ENCODE results near the gene PRPF19.

Gene PRPF19

GRCh38 chr11:60915248-60915914 lies 9.0 kb upstream of the PRPF19 start:
- CTCF ChIA-PET: interaction anchor here (0.8 to 2.3 kb wide), 16 partner anchors 8 to 214 kb away, joined by 3 to 13 read pairs (median 4); partner anchors contain the start of gene PRPF19
- 8% methylated on average over 14 of the region's 17 CpGs for WGBS (ENCODE audit: insufficient coverage)

GRCh38 chr11:60914633-60915247 lies 8.4 kb upstream of the PRPF19 start:
- ChIA-PET POLR2A (interaction anchor here (1.1 kb wide), 1 partner anchor 9 kb away, joined by 3 read pairs; the partner anchor contains the start of gene TMEM132A), CTCF (interaction anchor here (0.8 to 2.3 kb wide), 9 partner anchors 8 to 215 kb away, joined by 3 to 13 read pairs (median 3); partner anchors contain the start of gene PRPF19)
- peak overlapping the region; percentile 50 to 98 (median 92) for H3K4me3 ChIP-seq (ENCODE audit: control insufficient read depth in 1 of 7, extremely low read depth in 1 of 7, insufficient read depth in 4 of 7, low read depth in 2 of 7, low read length in 6 of 7)
- peak overlapping the region in 1 of 2 experiments; percentile 92 for H3K27ac ChIP-seq (ENCODE audit: insufficient read depth in 1 of 2, low read depth in 1 of 2, low read length in 2 of 2, poor library complexity in 1 of 2, severe bottlenecking in 2 of 2)
- H3K4me1 ChIP-seq (ENCODE audit: control extremely low read depth in 1 of 4, control insufficient read depth in 4 of 4, insufficient read depth in 4 of 4, low read length in 3 of 4): peaks cover 23 to 53% (median 46%) of the 10 kb centered on the region in 4 experiments
- peaks cover 2 to 13% (median 10%) of the 10 kb centered on the region in 4 experiments for H3K36me3 ChIP-seq (ENCODE audit: control insufficient read depth in 4 of 4, insufficient read depth in 4 of 4, low read length in 3 of 4)
- H3K9me3 ChIP-seq (ENCODE audit: control extremely low read depth in 1 of 5, control insufficient read depth in 4 of 5, insufficient read depth in 2 of 5, low read depth in 1 of 5, low read length in 4 of 5): no peaks in the 10 kb centered on the region
- WGBS (ENCODE audit: insufficient coverage): under 1% methylated on average over 19 of the region's 31 CpGs
- H3K27me3 ChIP-seq (replicated peaks in 2 of 5; ENCODE audit: control insufficient read depth in 4 of 5, insufficient read depth in 5 of 5, low read length in 4 of 5): no peaks in the 10 kb centered on the region
- peak in 1 of 3 donors; percentile 44 for DNase-seq

More at GRCh38 chr11:60915248-60915914, 9.0 kb upstream of the PRPF19 start:
- Histone ChIP-seq H3K36me3 (ENCODE audit: control insufficient read depth in 4 of 4, insufficient read depth in 4 of 4, low read length in 3 of 4) (peaks cover 5 to 19% (median 16%) of the 10 kb centered on the region in 4 experiments), H3K27ac (ENCODE audit: insufficient read depth in 1 of 2, low read depth in 1 of 2, low read length in 2 of 2, poor library complexity in 1 of 2, severe bottlenecking in 2 of 2) (no peak overlapping the region), H3K4me3 (ENCODE audit: control insufficient read depth in 1 of 7, extremely low read depth in 1 of 7, insufficient read depth in 4 of 7, low read depth in 2 of 7, low read length in 6 of 7) (peak overlapping the region in 6 of 7 experiments; percentile 80 to 98 (median 92)), H3K9me3 (ENCODE audit: control extremely low read depth in 1 of 5, control insufficient read depth in 4 of 5, insufficient read depth in 2 of 5, low read depth in 1 of 5, low read length in 4 of 5) (no peaks in the 10 kb centered on the region), H3K4me1 (ENCODE audit: control extremely low read depth in 1 of 4, control insufficient read depth in 4 of 4, insufficient read depth in 4 of 4, low read length in 3 of 4) (peaks cover 23 to 53% (median 46%) of the 10 kb centered on the region in 4 experiments), H3K27me3 (replicated peaks in 2 of 5; ENCODE audit: control insufficient read depth in 4 of 5, insufficient read depth in 5 of 5, low read length in 4 of 5) (no peaks in the 10 kb centered on the region)
- peak; percentile 72 to 89 (median 85) for DNase-seq
- POLR2A ChIA-PET: interaction anchor here (1.1 kb wide), 1 partner anchor 9 kb away, joined by 3 read pairs; the partner anchor contains the start of gene TMEM132A

GRCh38 chr11:60913793-60914632 lies 7.6 kb upstream of the PRPF19 start, which contains the start of gene TMEM109:
Gene TMEM109, plus strand, starts transcription at chr11:60914158. Its CDS starts 5,536 bp downstream, at chr11:60919694.
- ChIA-PET CTCF (interaction anchor here (0.8 to 2.3 kb wide), 4 partner anchors 9 to 36 kb away, joined by 4 to 13 read pairs (median 8); no protein-coding TSS in a partner anchor), POLR2A (interaction anchor here (0.6 to 1.1 kb wide), 3 partner anchors 10 to 19 kb away, joined by 3 to 4 read pairs (median 3); partner anchors contain the start of gene TMEM132A)
- peak within 1 kb of the TSS; percentile 62 to 92 for H3K27ac ChIP-seq (ENCODE audit: insufficient read depth in 1 of 2, low read depth in 1 of 2, low read length in 2 of 2, poor library complexity in 1 of 2, severe bottlenecking in 2 of 2)
- DNase-seq: peak; percentile 78 to 89 (median 83)
- H3K36me3 ChIP-seq (ENCODE audit: control insufficient read depth in 4 of 4, insufficient read depth in 4 of 4, low read length in 3 of 4): peaks cover 2 to 9% (median 5%) of the 10 kb centered on the region in 4 experiments
- peaks cover 23 to 46% (median 39%) of the 10 kb centered on the region in 4 experiments for H3K4me1 ChIP-seq (ENCODE audit: control extremely low read depth in 1 of 4, control insufficient read depth in 4 of 4, insufficient read depth in 4 of 4, low read length in 3 of 4)
- peak within 1 kb of the TSS; percentile 50 to 98 (median 92) for H3K4me3 ChIP-seq (ENCODE audit: control insufficient read depth in 1 of 7, extremely low read depth in 1 of 7, insufficient read depth in 4 of 7, low read depth in 2 of 7, low read length in 6 of 7)
- no peaks in the 10 kb centered on the region for H3K9me3 ChIP-seq (ENCODE audit: control extremely low read depth in 1 of 5, control insufficient read depth in 4 of 5, insufficient read depth in 2 of 5, low read depth in 1 of 5, low read length in 4 of 5)
- H3K27me3 ChIP-seq (replicated peaks in 2 of 5; ENCODE audit: control insufficient read depth in 4 of 5, insufficient read depth in 5 of 5, low read length in 4 of 5): no peaks in the 10 kb centered on the region
- WGBS (ENCODE audit: insufficient coverage): under 1% methylated on average over 56 of the region's 70 CpGs

- no peaks in the 10 kb centered on the region for H3K9me3 ChIP-seq (ENCODE audit: control extremely low read depth in 1 of 5, control insufficient read depth in 4 of 5, insufficient read depth in 2 of 5, low read depth in 1 of 5, low read length in 4 of 5)
- no peak for DNase-seq
- peak overlapping the region in 1 of 2 experiments; percentile 92 for H3K27ac ChIP-seq (ENCODE audit: insufficient read depth in 1 of 2, low read depth in 1 of 2, low read length in 2 of 2, poor library complexity in 1 of 2, severe bottlenecking in 2 of 2)
- peaks cover 0 to 9% (median 5%) of the 10 kb centered on the region in 4 experiments for H3K36me3 ChIP-seq (ENCODE audit: control insufficient read depth in 4 of 4, insufficient read depth in 4 of 4, low read length in 3 of 4)
- peak overlapping the region in 5 of 7 experiments; percentile 80 to 98 (median 92) for H3K4me3 ChIP-seq (ENCODE audit: control insufficient read depth in 1 of 7, extremely low read depth in 1 of 7, insufficient read depth in 4 of 7, low read depth in 2 of 7, low read length in 6 of 7)
- peaks cover 21 to 41% (median 35%) of the 10 kb centered on the region in 4 experiments for H3K4me1 ChIP-seq (ENCODE audit: control extremely low read depth in 1 of 4, control insufficient read depth in 4 of 4, insufficient read depth in 4 of 4, low read length in 3 of 4)
- H3K27me3 ChIP-seq (replicated peaks in 2 of 5; ENCODE audit: control insufficient read depth in 4 of 5, insufficient read depth in 5 of 5, low read length in 4 of 5): no peaks in the 10 kb centered on the region
- CTCF ChIA-PET: interaction anchor here (0.8 to 2.3 kb wide), 5 partner anchors 8 to 37 kb away, joined by 3 to 13 read pairs (median 8); no protein-coding TSS in a partner anchor
- 92% methylated on average over 22 of the region's 22 CpGs for WGBS (ENCODE audit: insufficient coverage)
- POLR2A ChIA-PET: interaction anchor here (1.1 kb wide), 1 partner anchor 11 kb away, joined by 3 read pairs; the partner anchor contains the start of gene TMEM132A
These were observed 6.6 kb upstream of the PRPF19 start for GRCh38 chr11:60912851-60913528.

GRCh38 chr11:60912223-60912850 lies 6.0 kb upstream of the PRPF19 start:
- Histone ChIP-seq H3K27me3 (replicated peaks in 2 of 5; ENCODE audit: control insufficient read depth in 4 of 5, insufficient read depth in 5 of 5, low read length in 4 of 5) (no peaks in the 10 kb centered on the region), H3K4me3 (ENCODE audit: control insufficient read depth in 1 of 7, extremely low read depth in 1 of 7, insufficient read depth in 4 of 7, low read depth in 2 of 7, low read length in 6 of 7) (no peak overlapping the region), H3K36me3 (ENCODE audit: control insufficient read depth in 4 of 4, insufficient read depth in 4 of 4, low read length in 3 of 4) (peaks cover 0 to 6% (median 5%) of the 10 kb centered on the region in 4 experiments), H3K27ac (ENCODE audit: insufficient read depth in 1 of 2, low read depth in 1 of 2, low read length in 2 of 2, poor library complexity in 1 of 2, severe bottlenecking in 2 of 2) (no peak overlapping the region), H3K9me3 (ENCODE audit: control extremely low read depth in 1 of 5, control insufficient read depth in 4 of 5, insufficient read depth in 2 of 5, low read depth in 1 of 5, low read length in 4 of 5) (no peaks in the 10 kb centered on the region), H3K4me1 (ENCODE audit: control extremely low read depth in 1 of 4, control insufficient read depth in 4 of 4, insufficient read depth in 4 of 4, low read length in 3 of 4) (peaks cover 21 to 41% (median 36%) of the 10 kb centered on the region in 4 experiments)
- CTCF ChIA-PET: interaction anchor here (0.8 to 2.0 kb wide), 2 partner anchors 10 to 13 kb away, joined by 3 to 9 read pairs; no protein-coding TSS in a partner anchor
- POLR2A ChIA-PET: no interaction called here
- no peak for DNase-seq
- 92% methylated on average over 12 of the region's 12 CpGs for WGBS (ENCODE audit: insufficient coverage)

All from common myeloid progenitor, CD34-positive (primary cell).